G401 (cell line): ENCODE measurements around the gene MYO15A. TPM values are rescaled to one million over a fixed set of nuclear protein-coding genes. Genes with fewer than 3 reads are reported as not detected.

Source experiments
- DNase-seq: peaks from one replicate; pipeline ENCODE4 v3.0.0-alpha.2; 2015; ENCODE audit warnings: low spot score
- in situ Hi-C: cut with HindIII; loops from 2 replicates; pipeline ENCODE4 v1.10.0; 2016; ENCODE audit warnings: low sequenced_read_pairs, mixed read lengths
- total RNA-seq: library from RNA; depleted of rRNA; stranded (reverse); fragments of >200 nt; shearing (Covaris generic); gene quantifications from 2 replicates; pipeline ENCODE4 v1.2.3, GENCODE V29; 2014; rRNA removed

Gene MYO15A
- total RNA-seq, 1 experiment from 2014 or later, result not detected

DNA sequence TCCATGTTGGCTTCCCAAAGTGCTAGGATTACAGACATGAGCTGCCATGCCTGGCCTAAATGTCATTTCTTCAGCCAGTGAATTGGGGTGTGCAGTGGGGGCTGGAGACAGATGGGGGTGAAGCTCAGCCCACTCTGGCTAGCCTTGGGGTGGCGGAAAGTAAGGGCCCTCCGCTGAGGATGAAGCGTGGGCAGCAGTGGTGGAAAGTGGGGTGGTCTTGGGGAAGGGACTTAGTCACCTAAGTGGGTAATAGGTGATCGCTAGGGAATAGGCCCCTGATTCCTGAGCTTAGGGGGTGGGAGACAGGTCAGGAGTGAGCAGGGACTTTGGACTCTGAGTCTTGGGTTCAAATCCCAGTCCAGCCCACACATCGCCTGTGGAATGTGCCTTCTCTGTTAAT, 119.1 kb downstream of the MYO15A start:
- no peak for DNase-seq
- in situ Hi-C loops, result no loop called here

DNA sequence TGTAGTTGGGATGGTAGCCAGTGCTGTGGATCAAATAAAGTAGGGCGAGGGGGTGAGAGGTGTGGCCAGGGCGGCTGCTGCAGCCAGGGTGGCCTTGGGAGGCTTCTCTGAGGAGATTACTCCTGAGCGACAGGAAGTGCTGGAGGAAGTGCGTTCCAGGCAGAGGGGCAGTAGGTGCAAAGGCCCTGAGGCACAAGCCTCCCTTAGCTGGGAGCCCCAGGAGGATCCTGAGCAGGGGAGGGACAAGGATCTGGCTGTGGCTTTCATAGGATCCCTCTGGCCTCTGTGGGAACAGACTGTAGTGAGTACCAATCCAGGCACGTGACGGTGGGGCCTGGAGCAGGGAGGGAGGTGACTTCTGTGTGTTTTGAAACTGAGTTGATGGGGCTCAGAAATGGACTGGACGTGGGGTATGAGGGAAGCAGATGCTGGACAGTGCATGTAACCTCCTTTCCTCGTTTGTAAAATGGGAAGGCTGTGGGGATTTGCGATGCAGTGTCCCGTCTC, 119.7 kb downstream of the MYO15A start:
- DNase-seq, result no peak
- in situ Hi-C loops, result no loop called here

DNA sequence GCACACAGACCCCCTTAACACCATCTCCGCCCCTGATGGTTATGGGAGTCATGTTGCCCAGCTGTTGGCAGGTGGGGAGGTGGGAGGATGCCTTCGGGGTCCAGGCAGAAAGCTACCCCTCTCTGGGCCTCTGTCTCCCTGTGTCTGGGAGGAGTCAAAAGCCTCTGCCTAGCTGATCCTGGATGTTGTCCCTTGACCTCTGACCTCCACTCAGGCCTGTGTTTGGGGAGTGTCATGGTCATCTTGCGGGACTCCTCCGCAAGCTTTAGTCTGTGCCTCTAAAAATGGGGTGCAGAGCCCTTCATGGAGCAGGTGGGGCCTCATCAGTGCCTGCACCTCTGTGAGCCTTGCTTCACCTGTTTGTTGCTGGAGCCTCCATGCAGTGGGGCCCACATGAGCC, 120.7 kb downstream of the MYO15A start:
- in situ Hi-C loops, result no loop called here
- DNase-seq, result no peak

Other genes with a start within 250 kb of the MYO15A start
- 57.1 and 77.1 TPM in 2 replicates for gene TOM1L2, start 136.4 kb upstream of the MYO15A start, total RNA-seq
- 0.31 and 1.0 TPM in 2 replicates for gene DRC3, start 135.9 kb upstream of the MYO15A start, total RNA-seq
- gene ATPAF2, start 69.6 kb upstream of the MYO15A start, total RNA-seq, result 78.5 and 84.5 TPM in 2 replicates
- 6.7 and 10.8 TPM in 2 replicates for gene GID4, start 69.3 kb upstream of the MYO15A start, total RNA-seq
- gene DRG2, start 20.8 kb upstream of the MYO15A start, total RNA-seq, result 33.2 and 41.0 TPM in 2 replicates
- gene ALKBH5, start 75.1 kb downstream of the MYO15A start, total RNA-seq, result 85.0 and 116 TPM in 2 replicates
- 67.1 and 74.6 TPM in 2 replicates for gene LLGL1, start 116.9 kb downstream of the MYO15A start, total RNA-seq
- gene FLII, start 150.0 kb downstream of the MYO15A start, total RNA-seq, result 321 and 446 TPM in 2 replicates
- 20.5 and 22.0 TPM in 2 replicates for gene MIEF2, start 151.9 kb downstream of the MYO15A start, total RNA-seq
- gene TOP3A, start 206.2 kb downstream of the MYO15A start, total RNA-seq, result 29.7 and 31.3 TPM in 2 replicates
- gene SMCR8, start 206.5 kb downstream of the MYO15A start, total RNA-seq, result 12.1 and 17.4 TPM in 2 replicates